HepG2 (cell line): ENCODE measurements around the gene NSD1. TPM values are rescaled to one million over a fixed set of nuclear protein-coding genes. Genes with fewer than 3 reads are reported as not detected.

Experiments used
- ATAC-seq: fragments of 200-7000 bp; cut with Tn5 transposase; 3 replicates; pipeline ENCODE4 v1.9.1; 2020; ENCODE audit warnings: mild to moderate bottlenecking, moderate library complexity
- BruUV-seq: library from RNA; stranded (reverse); fragments of 400-500 nt; replicated peaks from 2 replicates; lab custom pipeline; 2021; lab: Mats Ljungman, UMichigan
- CTCF ChIA-PET: fragments of 300-600 bp; formaldehyde crosslinking; extraction: SDS; loops from one replicate; lab custom pipeline; 2021; ENCODE audit warnings: low total read pairs, inconsistent platforms, low intra/inter-chr PET ratio; lab: Yijun Ruan, JAX
- POLR2A ChIA-PET: fragments of 350-600 bp; sonication (Branson Sonifier 250); formaldehyde crosslinking; loops from one replicate; lab custom pipeline; 2020; ENCODE audit warnings: antibody characterized with exemption, inconsistent platforms; lab: Yijun Ruan, JAX
- DNase-seq: peaks from one replicate; pipeline ENCODE4 v3.0.0-alpha.2; 2015; ENCODE audit warnings: low spot score
- FAIRE-seq: peaks from 3 replicates; lab custom pipeline; 2011; peaks lifted over from hg19 to GRCh38; lab: Jason Lieb, UNC
- H2AFZ ChIP-seq: one replicate; pipeline ENCODE4 v1.6.1; 2011; ENCODE audit warnings: low read length, inconsistent platforms
- H3K27ac ChIP-seq: fragments of 300-600 bp; 3 replicates; pipeline ENCODE4 v1.8.0; 2011; ENCODE audit warnings: mixed run types, mild to moderate bottlenecking, mixed read lengths, low read length, inconsistent platforms; ENCODE audit not compliant: insufficient read depth; ENCODE audit errors: extremely low read length
- H3K27me3 ChIP-seq, 2 experiments: fragments of 200-600 bp in 1 of 2; 2 replicates in 1 of 2; 3 replicates in 1 of 2; pipeline versions ENCODE4 v1.6.0 to v1.8.0; 2011; ENCODE audit warnings: low read length in 2 of 2, mild to moderate bottlenecking in 2 of 2, moderate library complexity in 2 of 2, inconsistent platforms in 1 of 2; ENCODE audit not compliant: insufficient read depth in 2 of 2, control insufficient read depth in 1 of 2
- H3K36me3 ChIP-seq, 2 experiments: fragments of 200-600 bp in 1 of 2; replicated peaks in 1 of 2; 2 replicates in 1 of 2; 3 replicates in 1 of 2; pipeline versions ENCODE4 v1.5.1 to v1.8.0; 2011; ENCODE audit warnings: low read length in 2 of 2, inconsistent platforms in 1 of 2; ENCODE audit not compliant: insufficient read depth in 2 of 2, control insufficient read depth in 1 of 2
- H3K4me1 ChIP-seq: 2 replicates; pipeline ENCODE4 v1.5.1; 2012; ENCODE audit warnings: low read length, inconsistent platforms; ENCODE audit not compliant: insufficient read depth
- H3K4me2 ChIP-seq: 2 replicates; pipeline ENCODE4 v1.6.0; 2011; ENCODE audit warnings: low read depth, low read length, inconsistent platforms
- H3K4me3 ChIP-seq, 3 experiments: fragments of 200-600 bp in 1 of 3; sonication (generic), shearing (Covaris generic) in 1 of 3; replicated peaks in 1 of 3; 2 replicates each; pipeline ENCODE4 v1.5.1; 2011 to 2016; ENCODE audit warnings: low read length in 3 of 3, inconsistent platforms in 2 of 3, low read depth in 2 of 3, mild to moderate bottlenecking in 2 of 3, control low read depth in 1 of 3, mixed read lengths in 1 of 3; ENCODE audit not compliant: insufficient read depth in 1 of 3
- H3K79me2 ChIP-seq: one replicate; pipeline ENCODE4 v1.6.1; 2011; ENCODE audit warnings: low read length, inconsistent platforms; ENCODE audit not compliant: insufficient read depth
- H3K9ac ChIP-seq: 2 replicates; pipeline ENCODE4 v1.6.0; 2011; ENCODE audit warnings: mild to moderate bottlenecking, low read depth, low read length, inconsistent platforms; ENCODE audit not compliant: insufficient read depth
- H3K9me3 ChIP-seq: 2 replicates; pipeline ENCODE4 v1.5.1; 2012; ENCODE audit warnings: mild to moderate bottlenecking, low read length
- H4K20me1 ChIP-seq: 2 replicates; pipeline ENCODE4 v1.6.0; 2011; ENCODE audit warnings: inconsistent platforms, mild to moderate bottlenecking, low read length, moderate library complexity; ENCODE audit not compliant: insufficient read depth
- AGO2 ChIP-seq: fragments of 200-400 bp; formaldehyde crosslinking; optimal IDR thresholded peaks from 2 replicates; pipeline ENCODE3; 2017; ENCODE audit warnings: mild to moderate bottlenecking, low read depth, low read length, moderate library complexity
- ARHGAP35 ChIP-seq: sonication (generic); formaldehyde crosslinking; IDR thresholded peaks from 2 replicates; pipeline ENCODE4 v1.9.0; 2022; ENCODE audit warnings: mild to moderate bottlenecking, inconsistent platforms, moderate library complexity, missing genetic modification reagents, borderline replicate concordance
- FLYWCH1 ChIP-seq: sonication (generic); formaldehyde crosslinking; IDR thresholded peaks from 2 replicates; pipeline ENCODE4 v1.8.1; 2023; ENCODE audit warnings: mild to moderate bottlenecking, missing genetic modification reagents
- GATA4 ChIP-seq: sonication (generic); IDR thresholded peaks from 2 replicates; pipeline ENCODE4 v1.6.1; 2016; ENCODE audit warnings: antibody characterized with exemption, low read depth, borderline replicate concordance
- NONO ChIP-seq, 2 experiments: fragments of 450-650 bp in 1 of 2; sonication (generic) in 1 of 2; formaldehyde crosslinking in 1 of 2; IDR thresholded peaks in 1 of 2; conservative IDR thresholded peaks in 1 of 2; 2 replicates each; pipeline versions ENCODE4 v1.6.1 to v1.8.0; 2017 to 2022; ENCODE audit warnings: mild to moderate bottlenecking in 1 of 2, missing genetic modification reagents in 1 of 2, moderate library complexity in 1 of 2
- PHF8 ChIP-seq: sonication (generic); formaldehyde crosslinking; IDR thresholded peaks from 2 replicates; pipeline ENCODE4 v1.5.0; 2020; ENCODE audit warnings: missing genetic modification reagents
- POLR2A ChIP-seq, 2 experiments: IDR thresholded peaks; 2 replicates each; pipeline ENCODE4 v1.6.1; 2011; ENCODE audit warnings: low read depth in 2 of 2, low read length in 2 of 2, mild to moderate bottlenecking in 1 of 2, moderate library complexity in 1 of 2; ENCODE audit not compliant: insufficient read depth in 1 of 2
- RBFOX2 ChIP-seq: fragments of 200-400 bp; formaldehyde crosslinking; IDR thresholded peaks from 2 replicates; pipeline ENCODE4 v1.6.1; 2017; ENCODE audit warnings: low read depth, mild to moderate bottlenecking, low read length
- SETDB1 ChIP-seq: sonication (generic); formaldehyde crosslinking; IDR thresholded peaks from 2 replicates; pipeline ENCODE4 v1.5.1; 2020; ENCODE audit warnings: missing genetic modification reagents, mild to moderate bottlenecking, borderline replicate concordance
- ZNF367 ChIP-seq: sonication (generic); formaldehyde crosslinking; IDR thresholded peaks from 2 replicates; pipeline ENCODE4 v1.4.0; 2020; ENCODE audit warnings: missing genetic modification reagents, borderline replicate concordance
- ZNF563 ChIP-seq: sonication (generic); formaldehyde crosslinking; IDR thresholded peaks from 2 replicates; pipeline ENCODE4 v1.8.0; 2022; ENCODE audit warnings: mild to moderate bottlenecking, moderate library complexity, missing genetic modification reagents
- ZNF768 ChIP-seq: sonication (generic); formaldehyde crosslinking; IDR thresholded peaks from 2 replicates; pipeline ENCODE4 v1.4.0; 2020; ENCODE audit warnings: missing genetic modification reagents
- WGBS: methylation state at CpG from one replicate; pipeline ENCODE4 v1.1.6; 2017; ENCODE audit warnings: low lambda C conversion rate; 5-methylcytosine and 5-hydroxymethylcytosine counted together
- in situ Hi-C: cut with HindIII; loops from 2 replicates; pipeline ENCODE4 v1.10.0; 2017; ENCODE audit warnings: low pct_unique_long_range_greater_than_20kb; ENCODE audit not compliant: extremely low pct_ligation_motif_present
- intact Hi-C: fragments of 100-400 bp; cut with micrococcal nuclease; formaldehyde crosslinking; loops from one replicate; pipeline ENCODE4 v1.10.0; 2022; ENCODE audit not compliant: unreplicated experiment
- polyA plus RNA-seq, 8 experiments: library from polyadenylated mRNA; depleted of rRNA in 3 of 8; stranded (reverse) in 7 of 8; unstranded in 1 of 8; fragments of >200 nt; fragmentation: Illumina TruSeq in 4 of 8; extraction: Trizol in 4 of 8; gene quantifications; 2 replicates each; pipeline versions ENCODE4 v1.2.1 to v1.2.3, GENCODE V29; 2011 to 2016; ENCODE audit warnings: low read depth in 4 of 8, missing spikeins in 1 of 8, mixed read lengths in 1 of 8; ENCODE audit not compliant: insufficient read depth in 1 of 8
- total RNA-seq, 5 experiments: library from RNA; depleted of rRNA; stranded (reverse); fragments of >200 nt; fragmentation: Illumina TruSeq; extraction: Trizol; gene quantifications; 2 replicates each; pipeline ENCODE4 v1.2.3, GENCODE V29; 2016; ENCODE audit warnings: low read depth in 1 of 5
- TF ChIP-seq, protein P1 (sequence below): sonication (generic); formaldehyde crosslinking; IDR thresholded peaks from 2 replicates; pipeline ENCODE4 v1.4.0; 2020; ENCODE audit warnings: mild to moderate bottlenecking, missing genetic modification reagents
- TF ChIP-seq, protein P2 (sequence below): sonication (generic); formaldehyde crosslinking; IDR thresholded peaks from 2 replicates; pipeline ENCODE4 v1.4.0; 2020; ENCODE audit warnings: mild to moderate bottlenecking, low read depth, missing genetic modification reagents

NSD1 gene
- total and polyA plus RNA-seq, 2 of the 13 experiments (the other 11 are each of a cell fraction or from before 2014, with no cell fraction given): 0.01 to 0.09 TPM

DNA sequence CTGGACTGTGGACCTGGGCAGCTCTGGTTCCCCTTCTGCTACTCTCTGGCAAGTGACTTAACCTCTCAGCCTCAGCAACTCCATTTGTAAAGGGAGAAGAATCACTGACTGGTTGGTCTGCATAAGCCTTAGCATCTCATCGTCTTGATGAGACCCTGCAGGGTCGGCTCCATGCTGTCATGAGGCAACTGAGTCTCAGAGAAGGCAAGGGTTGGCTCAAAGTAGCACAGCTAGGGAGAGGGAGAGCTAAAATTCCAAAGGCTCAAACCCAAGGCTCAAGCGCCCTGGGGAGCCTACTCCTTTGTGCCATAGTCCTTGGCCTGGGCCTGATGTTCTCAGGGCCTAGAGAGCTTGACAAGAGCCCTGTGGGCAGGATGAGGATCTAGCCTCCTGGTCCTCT lies 42.3 kb upstream of the NSD1 start:
- Histone ChIP-seq H3K9ac (0 out of 2 replicates have a peak overlapping the region, but pooled peaks have one; percentile 99), H4K20me1 (peaks cover 7% of the 10 kb centered on the region), H3K4me3 (no peak overlapping the region), H3K4me2 (no peak overlapping the region; the same call in 1 of the 2 replicates), H3K9me3 (no peaks in the 10 kb centered on the region), H3K27ac (no peak overlapping the region), H3K79me2 (peaks cover 45% of the 10 kb centered on the region), H2AFZ (no peak overlapping the region), H3K4me1 (peaks cover 84% of the 10 kb centered on the region), H3K36me3 (peaks cover 30 to 62% of the 10 kb centered on the region in 2 experiments), H3K27me3 (no peaks in the 10 kb centered on the region; a peak in 1 of 5 replicates)
- BruUV-seq: no TSS peak
- TF ChIP-seq PHF8 (CRISPR knock-in tag): 0 out of 2 replicates have a peak, but pooled peaks have one; percentile 15
- TF ChIP-seq ZNF768 (CRISPR knock-in tag): peak; percentile 76
- TF ChIP-seq ZNF563 (CRISPR knock-in tag): no peak
- POLR2A ChIA-PET: interaction anchor here (1.0 to 7.7 kb wide), 2 partner anchors 12 to 17 kb away, joined by 3 to 293 read pairs; no protein-coding TSS in a partner anchor
- 94% methylated on average over 2 of the region's 3 CpGs for WGBS
- ATAC-seq: no peak
- CTCF ChIA-PET: no interaction called here
- FAIRE-seq: no peak
- in situ Hi-C loops: no loop called here
- no peak for DNase-seq
- intact Hi-C loops: no loop called here

DNA sequence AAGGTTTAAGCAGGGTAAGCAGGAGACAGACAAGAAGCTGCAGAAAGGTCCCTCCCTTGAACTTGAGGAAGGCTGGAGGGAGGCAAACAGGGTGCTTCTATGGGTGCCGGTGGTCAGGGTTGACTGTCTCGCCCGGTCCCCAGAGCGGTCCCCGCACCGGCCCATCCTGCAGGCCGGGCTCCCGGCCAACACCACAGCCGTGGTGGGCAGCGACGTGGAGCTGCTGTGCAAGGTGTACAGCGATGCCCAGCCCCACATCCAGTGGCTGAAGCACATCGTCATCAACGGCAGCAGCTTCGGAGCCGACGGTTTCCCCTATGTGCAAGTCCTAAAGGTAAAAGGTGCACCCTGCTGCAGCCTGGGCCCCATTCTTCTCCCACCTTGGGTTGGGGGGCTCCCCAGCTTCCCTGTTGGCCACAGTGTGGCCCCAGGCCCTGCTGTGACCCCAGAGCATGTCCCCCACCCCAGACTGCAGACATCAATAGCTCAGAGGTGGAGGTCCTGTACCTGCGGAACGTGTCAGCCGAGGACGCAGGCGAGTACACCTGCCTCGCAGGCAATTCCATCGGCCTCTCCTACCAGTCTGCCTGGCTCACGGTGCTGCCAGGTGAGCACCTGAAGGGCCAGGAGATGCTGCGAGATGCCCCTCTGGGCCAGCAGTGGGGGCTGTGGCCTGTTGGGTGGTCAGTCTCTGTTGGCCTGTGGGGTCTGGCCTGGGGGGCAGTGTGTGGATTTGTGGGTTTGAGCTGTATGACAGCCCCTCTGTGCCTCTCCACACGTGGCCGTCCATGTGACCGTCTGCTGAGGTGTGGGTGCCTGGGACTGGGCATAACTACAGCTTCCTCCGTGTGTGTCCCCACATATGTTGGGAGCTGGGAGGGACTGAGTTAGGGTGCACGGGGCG lies 41.1 kb upstream of the NSD1 start:
- Histone ChIP-seq H3K27me3 (no peaks in the 10 kb centered on the region; a peak in 1 of 5 replicates), H3K4me2 (no peak overlapping the region), H3K4me3 (no peak overlapping the region), H3K36me3 (peaks cover 35 to 67% of the 10 kb centered on the region in 2 experiments), H3K4me1 (peaks cover 93% of the 10 kb centered on the region), H3K9ac (no peak overlapping the region), H3K27ac (peak overlapping the region; percentile 24), H3K9me3 (no peaks in the 10 kb centered on the region), H4K20me1 (peaks cover 7% of the 10 kb centered on the region), H3K79me2 (peaks cover 43% of the 10 kb centered on the region), H2AFZ (no peak overlapping the region)
- in situ Hi-C loops: no loop called here
- no peak for FAIRE-seq
- no TSS peak for BruUV-seq
- ChIA-PET POLR2A (no interaction called here), CTCF (no interaction called here)
- DNase-seq: no peak
- intact Hi-C loops: no loop called here
- 84% methylated on average over 14 of the region's 32 CpGs for WGBS
- no peak for ATAC-seq
- TF ChIP-seq AGO2 (peak; percentile 83), FLYWCH1 (no peak), GATA4 (no peak), NONO (IDR thresholded peaks at IDR 0.05) (no peak), NONO (CRISPR knock-in tag; conservative IDR thresholded peaks at IDR 0.05) (no peak), ZNF367 (CRISPR knock-in tag) (no peak), POLR2A (IDR thresholded peaks at IDR 0.05; ENCODE audit: insufficient read depth in 1 of 2, low read depth in 2 of 2, low read length in 2 of 2) (peak in 1 of 2 experiments; percentile 13; a peak in 2 of 4 replicates), SETDB1 (no peak), ARHGAP35 (CRISPR knock-in tag) (no peak), RBFOX2 (peak; percentile 78)
- TF ChIP-seq, protein P1, sequence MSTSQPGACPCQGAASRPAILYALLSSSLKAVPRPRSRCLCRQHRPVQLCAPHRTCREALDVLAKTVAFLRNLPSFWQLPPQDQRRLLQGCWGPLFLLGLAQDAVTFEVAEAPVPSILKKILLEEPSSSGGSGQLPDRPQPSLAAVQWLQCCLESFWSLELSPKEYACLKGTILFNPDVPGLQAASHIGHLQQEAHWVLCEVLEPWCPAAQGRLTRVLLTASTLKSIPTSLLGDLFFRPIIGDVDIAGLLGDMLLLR (CRISPR knock-in tag): no peak
- TF ChIP-seq, protein P2, sequence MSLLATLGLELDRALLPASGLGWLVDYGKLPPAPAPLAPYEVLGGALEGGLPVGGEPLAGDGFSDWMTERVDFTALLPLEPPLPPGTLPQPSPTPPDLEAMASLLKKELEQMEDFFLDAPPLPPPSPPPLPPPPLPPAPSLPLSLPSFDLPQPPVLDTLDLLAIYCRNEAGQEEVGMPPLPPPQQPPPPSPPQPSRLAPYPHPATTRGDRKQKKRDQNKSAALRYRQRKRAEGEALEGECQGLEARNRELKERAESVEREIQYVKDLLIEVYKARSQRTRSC: no peak
